ENCODE measurements around the gene TRIM37.

DNA sequence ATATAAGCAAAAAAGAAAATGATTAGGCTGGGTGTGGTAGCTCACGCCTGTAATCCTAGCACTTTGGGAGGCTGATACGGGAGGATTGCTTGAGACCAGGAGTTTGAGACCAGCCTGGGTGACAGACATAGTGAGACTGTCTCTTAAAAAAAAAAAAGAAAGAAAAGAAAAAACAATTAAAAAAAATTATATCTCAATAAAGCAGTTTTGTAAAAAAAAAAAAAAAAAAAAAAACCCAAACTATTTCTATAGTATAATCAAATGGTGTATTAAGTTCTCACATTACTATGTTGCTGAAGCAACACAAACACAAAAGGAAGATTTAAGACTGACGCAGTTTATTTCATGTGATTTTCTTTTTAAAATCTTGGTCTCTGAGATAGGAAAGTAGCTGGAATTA is 140.5 kb downstream of the TRIM37 start:
- TF ChIP-seq, protein P1, sequence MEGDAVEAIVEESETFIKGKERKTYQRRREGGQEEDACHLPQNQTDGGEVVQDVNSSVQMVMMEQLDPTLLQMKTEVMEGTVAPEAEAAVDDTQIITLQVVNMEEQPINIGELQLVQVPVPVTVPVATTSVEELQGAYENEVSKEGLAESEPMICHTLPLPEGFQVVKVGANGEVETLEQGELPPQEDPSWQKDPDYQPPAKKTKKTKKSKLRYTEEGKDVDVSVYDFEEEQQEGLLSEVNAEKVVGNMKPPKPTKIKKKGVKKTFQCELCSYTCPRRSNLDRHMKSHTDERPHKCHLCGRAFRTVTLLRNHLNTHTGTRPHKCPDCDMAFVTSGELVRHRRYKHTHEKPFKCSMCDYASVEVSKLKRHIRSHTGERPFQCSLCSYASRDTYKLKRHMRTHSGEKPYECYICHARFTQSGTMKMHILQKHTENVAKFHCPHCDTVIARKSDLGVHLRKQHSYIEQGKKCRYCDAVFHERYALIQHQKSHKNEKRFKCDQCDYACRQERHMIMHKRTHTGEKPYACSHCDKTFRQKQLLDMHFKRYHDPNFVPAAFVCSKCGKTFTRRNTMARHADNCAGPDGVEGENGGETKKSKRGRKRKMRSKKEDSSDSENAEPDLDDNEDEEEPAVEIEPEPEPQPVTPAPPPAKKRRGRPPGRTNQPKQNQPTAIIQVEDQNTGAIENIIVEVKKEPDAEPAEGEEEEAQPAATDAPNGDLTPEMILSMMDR (IDR thresholded peaks at IDR 0.05; ENCODE audit: insufficient read depth, low read length, poor library complexity, severe bottlenecking), result no peak
- no peak for TF ChIP-seq EZH2phosphoT487 (conservative IDR thresholded peaks at IDR 0.05; ENCODE audit: low read length)

All from SU-DHL-6 (cell line).